Right lobe of liver (tissue), 4 donors: ENCODE data around the gene MT1E.

ENCODE experiments used
- POLR2A ChIP-seq: fragments of 450-650 bp; IDR thresholded peaks from one replicate; pipeline ENCODE4 v1.6.1; 2017; ENCODE audit warnings: antibody characterized with exemption, mild to moderate bottlenecking
- TF ChIP-seq, protein P1 (sequence below), 4 donors: fragments of 200-600 bp in 3 of 4; fragments of 450-650 bp in 1 of 4; IDR thresholded peaks; one replicate each; pipeline versions ENCODE4 v1.5.1 to v1.8.0; 2016 to 2022; ENCODE audit warnings: antibody characterized with exemption in 4 of 4, mild to moderate bottlenecking in 2 of 4
- donor health status: DM: no; HTN: no; CAD: no.
- donor health status: DM: no; HTN: no; CAD: no.
- donor health status: DM: no; HTN: yes; CAD: no.

DNA sequence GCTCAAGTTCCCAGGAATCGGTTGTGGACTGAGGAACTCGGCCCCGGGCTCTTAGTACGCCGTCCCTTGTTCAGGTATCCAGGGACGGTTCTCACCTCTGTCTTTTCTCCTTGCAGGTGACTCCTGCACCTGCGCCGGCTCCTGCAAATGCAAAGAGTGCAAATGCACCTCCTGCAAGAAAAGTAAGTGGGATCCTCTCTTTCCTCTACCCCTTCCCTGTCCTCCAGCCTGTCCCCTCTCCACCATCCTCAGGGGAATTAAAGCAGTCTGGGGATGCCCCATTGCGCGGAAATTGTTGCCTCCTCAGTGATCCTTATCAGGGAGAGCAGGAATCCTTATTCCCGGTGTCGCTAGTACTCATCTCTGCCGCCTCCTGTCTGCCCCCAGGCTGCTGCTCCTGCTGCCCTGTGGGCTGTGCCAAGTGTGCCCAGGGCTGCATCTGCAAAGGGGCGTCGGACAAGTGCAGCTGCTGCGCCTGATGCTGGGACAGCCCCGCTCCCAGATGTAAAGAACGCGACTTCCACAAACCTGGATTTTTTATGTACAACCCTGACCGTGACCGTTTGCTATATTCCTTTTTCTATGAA is 16.6 kb upstream of the MT1E start:
- TF ChIP-seq, protein P1, sequence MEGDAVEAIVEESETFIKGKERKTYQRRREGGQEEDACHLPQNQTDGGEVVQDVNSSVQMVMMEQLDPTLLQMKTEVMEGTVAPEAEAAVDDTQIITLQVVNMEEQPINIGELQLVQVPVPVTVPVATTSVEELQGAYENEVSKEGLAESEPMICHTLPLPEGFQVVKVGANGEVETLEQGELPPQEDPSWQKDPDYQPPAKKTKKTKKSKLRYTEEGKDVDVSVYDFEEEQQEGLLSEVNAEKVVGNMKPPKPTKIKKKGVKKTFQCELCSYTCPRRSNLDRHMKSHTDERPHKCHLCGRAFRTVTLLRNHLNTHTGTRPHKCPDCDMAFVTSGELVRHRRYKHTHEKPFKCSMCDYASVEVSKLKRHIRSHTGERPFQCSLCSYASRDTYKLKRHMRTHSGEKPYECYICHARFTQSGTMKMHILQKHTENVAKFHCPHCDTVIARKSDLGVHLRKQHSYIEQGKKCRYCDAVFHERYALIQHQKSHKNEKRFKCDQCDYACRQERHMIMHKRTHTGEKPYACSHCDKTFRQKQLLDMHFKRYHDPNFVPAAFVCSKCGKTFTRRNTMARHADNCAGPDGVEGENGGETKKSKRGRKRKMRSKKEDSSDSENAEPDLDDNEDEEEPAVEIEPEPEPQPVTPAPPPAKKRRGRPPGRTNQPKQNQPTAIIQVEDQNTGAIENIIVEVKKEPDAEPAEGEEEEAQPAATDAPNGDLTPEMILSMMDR (IDR thresholded peaks at IDR 0.05), result no peak
- no peak for TF ChIP-seq POLR2A
